H1 (cell line): ENCODE measurements around the gene PLVAP. TPM values are rescaled to one million over a fixed set of nuclear protein-coding genes. Genes with fewer than 3 reads are reported as not detected.

ENCODE experiments used
- CTCF ChIA-PET: fragments of 300-600 bp; sonication (Branson Sonifier 250); formaldehyde crosslinking; loops from one replicate; lab custom pipeline; 2021; ENCODE audit not compliant: partially characterized antibody; lab: Charles Lee
- POLR2A ChIA-PET: fragments of 300-600 bp; sonication (Branson Sonifier 250); formaldehyde crosslinking; loops from one replicate; lab custom pipeline; 2021; ENCODE audit warnings: inconsistent platforms; ENCODE audit not compliant: partially characterized antibody; lab: Charles Lee
- DNase-seq, 2 experiments: peaks; one replicate each; pipeline versions ENCODE4 v3.0.0 to v3.0.0-alpha.2; 2010 to 2022; ENCODE audit warnings: low spot score in 2 of 2, low read depth in 1 of 2, mixed read lengths in 1 of 2
- FAIRE-seq: peaks from 2 replicates; lab custom pipeline; 2011; peaks lifted over from hg19 to GRCh38; lab: Jason Lieb, UNC
- H2AFZ ChIP-seq: 2 replicates; pipeline ENCODE4 v1.8.1; 2012; ENCODE audit warnings: low read length, inconsistent platforms
- H2AK5ac ChIP-seq: 2 replicates; pipeline ENCODE4 v1.6.1; 2013; ENCODE audit warnings: low read depth, low read length
- H2BK120ac ChIP-seq: replicated peaks from 2 replicates; pipeline ENCODE3; 2013; ENCODE audit warnings: low read depth, low read length, inconsistent platforms
- H2BK12ac ChIP-seq: 2 replicates; pipeline ENCODE4 v1.6.1; 2013; ENCODE audit warnings: low read depth, low read length
- H2BK15ac ChIP-seq: 2 replicates; pipeline ENCODE4 v1.6.1; 2013; ENCODE audit warnings: low read length
- H2BK20ac ChIP-seq: 2 replicates; pipeline ENCODE4 v1.6.1; 2013; ENCODE audit warnings: low read length
- H2BK5ac ChIP-seq: 2 replicates; pipeline ENCODE4 v1.6.1; 2013; ENCODE audit warnings: low read depth, low read length
- H3K14ac ChIP-seq: 2 replicates; pipeline ENCODE4 v1.6.1; 2013; ENCODE audit warnings: inconsistent platforms; ENCODE audit not compliant: insufficient read length
- H3K18ac ChIP-seq: 2 replicates; pipeline ENCODE4 v1.6.1; 2013; ENCODE audit warnings: low read length; ENCODE audit errors: extremely low read depth
- H3K23ac ChIP-seq: 2 replicates; pipeline ENCODE4 v1.6.1; 2013; ENCODE audit warnings: inconsistent platforms; ENCODE audit not compliant: insufficient read length
- H3K23me2 ChIP-seq: 2 replicates; pipeline ENCODE4 v1.6.1; 2013; ENCODE audit warnings: low read depth, low read length
- H3K27ac ChIP-seq: 2 replicates; pipeline ENCODE4 v1.6.1; 2011; ENCODE audit warnings: low read depth, low read length, inconsistent platforms
- H3K27me3 ChIP-seq, 4 experiments: replicated peaks in 1 of 4; 1 replicate in 1 of 4; 2 replicates in 3 of 4; pipeline versions ENCODE4 v1.6.1 to v1.8.1; 2011 to 2013; ENCODE audit warnings: low read length in 3 of 4, mild to moderate bottlenecking in 3 of 4, inconsistent platforms in 2 of 4, mixed read lengths in 2 of 4, moderate library complexity in 1 of 4; ENCODE audit not compliant: control insufficient read depth in 3 of 4, insufficient read depth in 3 of 4; ENCODE audit errors: extremely low read depth in 1 of 4
- H3K36me3 ChIP-seq, 4 experiments: 2 replicates each; pipeline versions ENCODE4 v1.6.1 to v1.8.1; 2011 to 2013; ENCODE audit warnings: mild to moderate bottlenecking in 4 of 4, low read length in 3 of 4, moderate library complexity in 2 of 4, control low read depth in 1 of 4, inconsistent platforms in 1 of 4; ENCODE audit not compliant: insufficient read depth in 4 of 4, control insufficient read depth in 2 of 4
- H3K4ac ChIP-seq: replicated peaks from 2 replicates; pipeline ENCODE3; 2013; ENCODE audit warnings: low read length, low read depth, mixed read lengths, inconsistent platforms; ENCODE audit not compliant: insufficient read length
- H3K4me1 ChIP-seq, 4 experiments: replicated peaks in 1 of 4; 1 replicate in 1 of 4; 2 replicates in 3 of 4; pipeline versions ENCODE4 v1.6.1 to v1.8.1; 2011 to 2013; ENCODE audit warnings: low read length in 3 of 4, inconsistent platforms in 2 of 4, mixed read lengths in 1 of 4; ENCODE audit not compliant: insufficient read depth in 4 of 4, control insufficient read depth in 3 of 4
- H3K4me2 ChIP-seq, 2 experiments: 2 replicates each; pipeline versions ENCODE4 v1.6.1 to v1.8.1; 2011 to 2013; ENCODE audit warnings: low read depth in 2 of 2, low read length in 2 of 2, control low read depth in 1 of 2, inconsistent platforms in 1 of 2, mild to moderate bottlenecking in 1 of 2; ENCODE audit not compliant: insufficient read depth in 1 of 2
- H3K4me3 ChIP-seq, 4 experiments: fragments of 200-600, 300-600 bp in 1 of 4; sonication (generic), shearing (Covaris generic), sonication (Bioruptor Twin) in 1 of 4; 2 replicates each; pipeline versions ENCODE4 v1.5.1 to v1.8.1; 2011 to 2016; ENCODE audit warnings: low read length in 4 of 4, low read depth in 3 of 4, control low read depth in 2 of 4, inconsistent platforms in 2 of 4, mild to moderate bottlenecking in 2 of 4, mixed read lengths in 1 of 4, moderate library complexity in 1 of 4; ENCODE audit not compliant: insufficient read depth in 2 of 4; ENCODE audit errors: extremely low read depth in 1 of 4
- H3K56ac ChIP-seq: replicated peaks from 2 replicates; pipeline ENCODE3; 2013; ENCODE audit warnings: low read depth, mild to moderate bottlenecking, mixed read lengths, low read length, inconsistent platforms; ENCODE audit not compliant: insufficient read length
- H3K79me1 ChIP-seq: 2 replicates; pipeline ENCODE4 v1.6.1; 2013; ENCODE audit warnings: low read depth, low read length, control low read depth
- H3K79me2 ChIP-seq, 2 experiments: 2 replicates each; pipeline versions ENCODE4 v1.6.1 to v1.8.1; 2012 to 2013; ENCODE audit warnings: low read length in 2 of 2, mild to moderate bottlenecking in 2 of 2, inconsistent platforms in 1 of 2; ENCODE audit not compliant: insufficient read depth in 2 of 2, control insufficient read depth in 1 of 2
- H3K9ac ChIP-seq, 4 experiments: replicated peaks in 1 of 4; 1 replicate in 1 of 4; 2 replicates in 3 of 4; pipeline versions ENCODE4 v1.6.1 to v1.8.1; 2011 to 2013; ENCODE audit warnings: low read depth in 3 of 4, low read length in 3 of 4, control low read depth in 2 of 4, mild to moderate bottlenecking in 2 of 4, moderate library complexity in 2 of 4, inconsistent platforms in 1 of 4; ENCODE audit errors: extremely low read depth in 1 of 4
- H3K9me3 ChIP-seq, 2 experiments: 2 replicates each; pipeline versions ENCODE4 v1.6.1 to v1.8.1; 2012 to 2013; ENCODE audit warnings: mild to moderate bottlenecking in 2 of 2, moderate library complexity in 2 of 2, control low read depth in 1 of 2, inconsistent platforms in 1 of 2, low read depth in 1 of 2, low read length in 1 of 2, mixed read lengths in 1 of 2; ENCODE audit not compliant: insufficient read depth in 2 of 2
- H4K20me1 ChIP-seq, 2 experiments: replicated peaks in 1 of 2; 2 replicates each; pipeline versions ENCODE3 to v1.8.1; 2011 to 2013; ENCODE audit warnings: inconsistent platforms in 2 of 2, low read length in 2 of 2, mild to moderate bottlenecking in 1 of 2; ENCODE audit not compliant: insufficient read depth in 2 of 2, control insufficient read depth in 1 of 2
- H4K5ac ChIP-seq: 2 replicates; pipeline ENCODE4 v1.6.1; 2013; ENCODE audit warnings: low read length, low read depth, mixed read lengths, inconsistent platforms; ENCODE audit not compliant: insufficient read length
- H4K8ac ChIP-seq: 2 replicates; pipeline ENCODE4 v1.8.0; 2013; ENCODE audit warnings: mild to moderate bottlenecking, moderate library complexity, low read length, inconsistent platforms; ENCODE audit not compliant: insufficient read depth; ENCODE audit errors: extremely low read depth
- H4K91ac ChIP-seq: replicated peaks from 2 replicates; pipeline ENCODE3; 2013; ENCODE audit warnings: low read length, mixed read lengths, inconsistent platforms; ENCODE audit not compliant: insufficient read length
- GTF2F1 ChIP-seq: IDR thresholded peaks from 2 replicates; pipeline ENCODE4 v1.6.1; 2012; ENCODE audit warnings: low read depth, low read length, improper control_type of control experiment, borderline replicate concordance
- HDAC6 ChIP-seq: IDR thresholded peaks from one replicate; pipeline ENCODE4 v1.7.1; 2012; ENCODE audit warnings: low read depth, mild to moderate bottlenecking, inconsistent platforms, low read length, moderate library complexity
- KDM1A ChIP-seq: fragments of 200-600, 300-600 bp; sonication (generic); IDR thresholded peaks from 2 replicates; pipeline ENCODE4 v1.7.1; 2016; ENCODE audit warnings: mild to moderate bottlenecking, low read length, borderline replicate concordance
- KDM4A ChIP-seq: IDR thresholded peaks from one replicate; pipeline ENCODE4 v1.7.1; 2012; ENCODE audit warnings: low read depth, mild to moderate bottlenecking, moderate library complexity, low read length, inconsistent platforms; ENCODE audit not compliant: severe bottlenecking
- PHF8 ChIP-seq: fragments of 200-600 bp; sonication (generic); conservative IDR thresholded peaks from 2 replicates; pipeline ENCODE4 v1.7.1; 2012; ENCODE audit warnings: low read depth, mild to moderate bottlenecking, inconsistent platforms, low read length, moderate library complexity
- POLR2AphosphoS5 ChIP-seq: IDR thresholded peaks from 2 replicates; pipeline ENCODE4 v1.6.1; 2011; ENCODE audit warnings: low read depth, low read length
- WGBS, 2 experiments: shearing (Covaris generic) in 1 of 2; methylation state at CpG; one replicate each; pipeline versions ENCODE4 v1.1.6 to v1.1.7; 2013 to 2015; ENCODE audit warnings: low lambda C conversion rate in 2 of 2, mixed read lengths in 2 of 2, inconsistent platforms in 1 of 2, low coverage in 1 of 2, missing lambda C conversion rate in 1 of 2; ENCODE audit not compliant: insufficient replicate concordance in 2 of 2, insufficient coverage in 1 of 2, insufficient read length in 1 of 2; ENCODE audit errors: extremely low coverage in 1 of 2, missing lambda C conversion rate in 1 of 2; 5-methylcytosine and 5-hydroxymethylcytosine counted together
- polyA plus RNA-seq, 7 experiments: library from polyadenylated mRNA; depleted of rRNA in 3 of 7; stranded (reverse) in 5 of 7; unstranded in 2 of 7; fragments of >200 nt in 5 of 7; fragments of 200-250 nt in 2 of 7; gene quantifications; 1 replicate in 5 of 7; 2 replicates in 1 of 7; 4 replicates in 1 of 7; pipeline versions ENCODE4 v1.2.1 to v1.2.3, GENCODE V29; 2011 to 2013; ENCODE audit warnings: missing spikeins in 2 of 7, mixed read lengths in 2 of 7
- total RNA-seq: library from RNA; stranded (reverse); fragmentation: NEBNext Ultra II Directional; extraction: Animal tissue kit (Norgen Biotek cat#: 25700); gene quantifications from 2 replicates; pipeline ENCODE4 v1.2.1, GENCODE V29; 2021
- TF ChIP-seq, protein P1 (sequence below): IDR thresholded peaks from 2 replicates; pipeline ENCODE4 v1.6.1; 2012; ENCODE audit warnings: low read length, inconsistent platforms

PLVAP gene
- total and polyA plus RNA-seq, 2 of the 8 experiments (the other 6 are each of a cell fraction or from before 2014, with no cell fraction given): 0.32 TPM; not detected in 1

DNA sequence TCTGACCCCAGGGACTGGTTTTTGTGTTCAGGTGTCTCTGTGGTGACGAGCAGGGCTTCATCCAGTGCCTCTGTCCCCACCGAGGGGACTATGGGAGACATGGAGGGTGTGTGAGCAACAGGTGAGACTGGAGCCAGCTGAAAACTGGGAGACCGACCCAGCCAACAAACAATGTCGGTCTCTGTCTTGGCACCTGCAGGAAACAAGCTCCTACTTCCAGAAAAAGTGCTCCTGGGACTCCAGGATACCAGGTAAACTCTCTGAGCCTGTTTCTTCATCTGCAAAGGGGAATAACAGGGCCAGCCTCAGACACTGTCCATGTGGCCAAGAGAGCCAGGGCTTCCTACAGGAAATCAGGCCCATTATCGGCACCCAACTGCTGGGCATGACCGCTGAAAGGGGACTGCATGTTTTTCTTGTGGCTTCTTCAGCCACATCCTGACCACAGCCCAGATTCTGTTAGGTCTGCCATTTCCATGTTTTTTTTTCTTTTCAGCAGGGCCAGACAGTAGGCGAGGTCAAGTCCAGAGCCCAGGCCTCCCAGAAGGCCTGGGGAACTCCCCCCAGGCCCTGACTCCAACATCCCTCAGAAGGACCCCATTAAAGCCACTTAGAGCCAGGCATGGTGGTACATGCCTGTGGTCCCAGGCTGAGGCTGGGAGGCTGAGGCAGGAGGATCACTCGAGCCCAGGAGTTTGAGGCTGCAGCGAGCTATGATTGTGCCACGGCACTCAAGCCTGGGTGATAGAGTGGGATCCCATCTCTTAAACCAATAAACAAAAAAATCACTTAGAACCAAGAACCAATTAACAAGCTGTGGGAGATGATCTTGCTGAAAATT lies 29.1 kb upstream of the PLVAP start:
- H3K79me2 ChIP-seq: peaks cover 0 to 4% of the 10 kb centered on the region in 2 experiments; a peak in 1 of 4 replicates
- H3K4me3 ChIP-seq: peak overlapping the region in 2 of 4 experiments; percentile 14 to 75; a peak in 1 of 8 replicates
- peak overlapping the region; percentile 51 for H4K91ac ChIP-seq
- WGBS, 2 experiments: 88% methylated on average over 10 of the region's 10 CpGs; no CpG with 5 or more reads in 1 of the 2 experiments
- peak overlapping the region; percentile 9 for H4K5ac ChIP-seq
- ChIA-PET POLR2A (interaction anchor here (0.7 to 4.9 kb wide), 10 partner anchors 9 to 439 kb away, joined by 3 to 44 read pairs (median 3); partner anchors contain the start of genes CCDC194 and MVB12A), CTCF (interaction anchor here (0.8 to 1.6 kb wide), 6 partner anchors 9 to 60 kb away, joined by 3 to 8 read pairs (median 4); partner anchors contain the start of gene CCDC194)
- peak overlapping the region; percentile 29; the same call in 1 of the 2 replicates for H3K27ac ChIP-seq
- no peaks in the 10 kb centered on the region for H4K20me1 ChIP-seq
- peak overlapping the region; percentile 81 for H3K18ac ChIP-seq
- no peak overlapping the region for H3K9ac ChIP-seq
- H2BK15ac ChIP-seq: 0 out of 2 replicates have a peak overlapping the region, but pooled peaks have one; percentile 18
- DNase-seq (no peak), FAIRE-seq (no peak)
- H2AK5ac ChIP-seq: 0 out of 2 replicates have a peak overlapping the region, but pooled peaks have one; percentile 39
- peaks cover 4 to 23% (median 13%) of the 10 kb centered on the region in 4 experiments for H3K4me1 ChIP-seq
- H2BK12ac ChIP-seq: peak overlapping the region; percentile 91
- peak overlapping the region; percentile 25 for H3K4ac ChIP-seq
- no peak overlapping the region for H3K14ac ChIP-seq
- no peak overlapping the region for H2AFZ ChIP-seq
- peak overlapping the region in 1 of 2 experiments; percentile 79; a peak in 2 of 4 replicates for H3K4me2 ChIP-seq
- H2BK5ac ChIP-seq: 0 out of 2 replicates have a peak overlapping the region, but pooled peaks have one; percentile 73
- no peak overlapping the region; the same call in 1 of the 2 replicates for H4K8ac ChIP-seq
- H3K27me3 ChIP-seq: no peaks in the 10 kb centered on the region
- peaks cover 10% of the 10 kb centered on the region; the same call in 1 of the 2 replicates for H3K23me2 ChIP-seq
- no peaks in the 10 kb centered on the region for H3K9me3 ChIP-seq
- no peak overlapping the region for H3K23ac ChIP-seq
- H3K79me1 ChIP-seq: no peaks in the 10 kb centered on the region; the same call in 1 of the 2 replicates
- no peak overlapping the region for H3K56ac ChIP-seq
- H3K36me3 ChIP-seq: peaks cover 0 to 7% (median 1%) of the 10 kb centered on the region in 4 experiments; a peak in 3 of 8 replicates
- no peak overlapping the region for H2BK120ac ChIP-seq
- no peak overlapping the region for H2BK20ac ChIP-seq
- TF ChIP-seq POLR2AphosphoS5 (no peak), PHF8 (no peak), HDAC6 (no peak), GTF2F1 (no peak), KDM4A (no peak), KDM1A (no peak)
- TF ChIP-seq, protein P1, sequence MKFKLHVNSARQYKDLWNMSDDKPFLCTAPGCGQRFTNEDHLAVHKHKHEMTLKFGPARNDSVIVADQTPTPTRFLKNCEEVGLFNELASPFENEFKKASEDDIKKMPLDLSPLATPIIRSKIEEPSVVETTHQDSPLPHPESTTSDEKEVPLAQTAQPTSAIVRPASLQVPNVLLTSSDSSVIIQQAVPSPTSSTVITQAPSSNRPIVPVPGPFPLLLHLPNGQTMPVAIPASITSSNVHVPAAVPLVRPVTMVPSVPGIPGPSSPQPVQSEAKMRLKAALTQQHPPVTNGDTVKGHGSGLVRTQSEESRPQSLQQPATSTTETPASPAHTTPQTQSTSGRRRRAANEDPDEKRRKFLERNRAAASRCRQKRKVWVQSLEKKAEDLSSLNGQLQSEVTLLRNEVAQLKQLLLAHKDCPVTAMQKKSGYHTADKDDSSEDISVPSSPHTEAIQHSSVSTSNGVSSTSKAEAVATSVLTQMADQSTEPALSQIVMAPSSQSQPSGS: no peak
